Dermis blood vessel endothelial cell (primary cell): Measurements from ENCODE around the gene ETHE1. TPM values are rescaled to one million over a fixed set of nuclear protein-coding genes. Genes with fewer than 3 reads are reported as not detected.
"Not testable (repeated sequence)": the region's sequence is repeated elsewhere in the genome, so short reads cannot be mapped to it uniquely, and the experiment has no call there.

Source experiments
- DNase-seq: peaks from one replicate; pipeline ENCODE4 v3.0.0; 2010
- total RNA-seq: library from RNA; depleted of rRNA; stranded (reverse); fragments of >200 nt; gene quantifications from 2 replicates; pipeline ENCODE4 v1.2.3, GENCODE V29; 2014

Gene ETHE1
- total RNA-seq, 1 donor from 2014 or later, result 102 TPM

DNA sequence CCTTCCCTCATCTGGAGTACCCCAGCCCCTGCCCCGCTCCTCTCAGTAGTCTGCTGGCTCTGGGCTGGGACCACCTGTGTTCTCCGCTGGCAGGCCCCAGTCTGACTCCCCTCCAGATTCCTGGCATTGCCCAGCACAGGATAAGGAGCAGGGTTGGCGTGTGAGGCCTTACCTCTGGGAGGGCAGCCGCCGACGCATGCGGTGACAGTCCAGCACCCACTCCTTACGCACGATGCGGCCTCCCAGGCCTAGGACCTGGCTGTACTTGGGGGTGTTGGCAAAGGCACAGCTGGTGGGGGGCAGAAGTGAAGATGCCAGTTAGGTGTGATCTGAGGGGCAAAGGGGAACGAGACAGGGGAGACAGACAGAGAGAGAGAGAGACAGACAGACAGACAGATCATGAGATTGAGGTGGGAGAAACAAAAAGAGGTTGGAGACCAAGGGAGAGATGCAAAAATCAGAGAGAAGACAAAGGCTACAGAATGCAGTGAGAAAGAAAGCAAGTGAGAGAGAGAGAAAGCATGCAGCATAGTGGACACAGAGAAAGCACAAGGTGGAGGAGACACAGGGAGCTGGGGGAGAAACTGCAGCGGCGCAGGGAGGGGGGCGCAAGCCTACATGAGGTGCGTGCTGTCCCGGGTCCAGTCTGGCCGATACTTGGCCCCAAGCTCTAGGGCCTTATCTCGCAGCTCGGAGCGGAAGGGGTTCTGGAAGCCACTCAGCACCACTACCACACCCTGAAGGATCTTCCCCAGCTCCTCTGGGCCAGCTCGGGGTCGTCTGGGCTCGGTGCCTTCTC lies 24.6 kb upstream of the ETHE1 start:
- DNase-seq, result no peak

DNA sequence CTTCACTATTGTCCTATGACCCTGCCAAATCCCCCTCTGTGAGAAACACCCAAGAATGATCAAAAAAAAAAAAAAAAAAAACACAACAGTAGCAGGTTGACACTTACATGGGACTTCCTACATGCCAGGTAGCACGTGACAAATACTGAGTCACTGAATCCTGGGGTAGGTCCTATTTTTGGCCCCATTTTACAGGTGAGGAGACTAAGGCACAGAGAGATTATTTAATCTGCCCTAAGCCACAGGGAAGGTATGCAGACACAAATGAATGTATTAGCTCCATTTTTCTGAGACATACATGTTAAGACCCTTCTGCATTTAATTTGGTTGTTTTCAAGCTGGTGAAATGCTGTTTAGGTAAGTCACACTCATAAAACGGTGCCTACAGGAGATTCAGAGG lies 21.7 kb upstream of the ETHE1 start:
- DNase-seq, result no peak

GRCh38 chr19:43547926-43548325 lies 20.9 kb upstream of the ETHE1 start:
- not testable (repeated sequence) for DNase-seq

GRCh38 chr19:43546581-43546980 lies 19.6 kb upstream of the ETHE1 start:
- no peak for DNase-seq

- no peak for DNase-seq
These were observed 19.0 kb upstream of the ETHE1 start for GRCh38 chr19:43545981-43546380.

- DNase-seq, result no peak
These were observed 18.3 kb upstream of the ETHE1 start for GRCh38 chr19:43545276-43545675.

DNA sequence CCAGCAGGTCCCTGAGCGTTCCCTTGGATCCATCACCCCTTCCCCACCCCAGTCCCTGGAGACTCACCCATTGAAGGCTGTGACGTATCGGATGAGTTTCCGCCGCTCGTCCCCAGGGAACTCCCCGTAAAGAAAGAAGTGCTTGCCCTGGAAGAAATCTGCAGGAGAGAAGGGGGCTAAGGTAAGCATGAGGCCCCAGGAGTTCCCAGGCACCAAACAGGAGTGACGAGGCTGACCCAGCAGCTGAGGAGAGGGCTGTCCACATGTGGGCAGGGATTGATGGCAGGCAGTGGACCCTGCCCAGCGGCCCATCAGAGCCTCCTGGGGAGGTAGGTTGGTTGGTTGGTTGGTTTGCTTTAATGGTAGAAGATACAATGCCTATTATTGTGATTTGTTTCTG lies 17.1 kb upstream of the ETHE1 start:
- DNase-seq, result no peak

- no peak for DNase-seq
These were observed 15.1 kb upstream of the ETHE1 start for GRCh38 chr19:43541920-43542650.

DNA sequence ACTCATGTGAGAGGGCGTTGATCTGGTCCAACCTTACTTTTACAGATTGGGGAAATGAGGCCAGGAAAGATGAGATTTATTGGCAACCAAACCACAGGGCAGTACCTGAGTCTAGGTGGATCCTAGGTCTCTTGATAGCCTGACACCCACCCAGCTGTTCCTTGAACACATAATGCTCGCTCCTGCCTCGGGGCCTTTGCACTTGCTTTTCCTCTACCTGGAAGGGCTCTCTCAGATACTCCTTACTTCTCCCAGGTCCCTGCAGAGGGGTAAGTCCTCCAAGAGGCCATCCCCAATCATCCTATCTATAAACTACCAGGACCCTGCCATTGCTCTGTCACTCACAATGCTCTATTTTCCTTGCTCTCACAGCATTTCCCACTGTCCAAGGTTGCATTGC lies 13.4 kb upstream of the ETHE1 start:
- DNase-seq, result no peak

GRCh38 chr19:43538922-43539321 lies 11.9 kb upstream of the ETHE1 start:
- DNase-seq, result no peak

- peak; percentile 83 for DNase-seq
These were observed 8.1 kb upstream of the ETHE1 start for GRCh38 chr19:43534816-43535761.

GRCh38 chr19:43534305-43534815 lies 7.4 kb upstream of the ETHE1 start:
- no peak for DNase-seq

GRCh38 chr19:43533546-43534304 lies 6.7 kb upstream of the ETHE1 start:
- DNase-seq, result peak; percentile 100

DNA sequence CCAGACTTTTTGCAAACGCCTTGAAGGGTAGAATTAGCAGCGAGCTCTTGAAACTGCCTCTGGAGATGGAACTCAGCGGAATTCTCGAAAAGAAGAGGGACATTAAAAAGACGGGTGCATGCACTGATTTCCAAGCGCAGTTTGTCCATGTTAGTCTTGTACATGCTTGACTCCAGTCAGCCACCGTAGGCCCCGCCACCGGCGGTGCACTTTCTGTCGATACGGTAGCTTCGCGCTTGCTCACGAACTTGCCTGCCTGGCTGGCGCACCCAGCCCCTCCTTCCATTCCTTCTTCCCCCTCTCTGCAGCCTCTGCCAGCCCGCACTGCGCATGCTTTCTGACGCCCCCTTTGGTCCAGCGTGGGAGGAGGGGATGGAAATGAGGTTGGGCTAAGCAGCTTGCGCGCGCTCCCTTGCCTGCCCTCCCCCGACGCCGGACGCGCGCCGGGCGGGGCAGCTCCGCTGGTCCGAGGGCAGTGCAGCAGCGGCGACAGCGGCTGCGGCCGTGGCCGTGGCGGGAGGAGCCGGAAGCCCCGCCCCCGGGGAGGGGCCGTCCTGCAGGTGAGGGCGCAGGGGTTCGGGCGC lies 6.1 kb upstream of the ETHE1 start, which contains the start of gene ZNF575:
Gene ZNF575, plus strand, starts transcription at position 227 of the 584 bp plus-strand sequence. CDS start 1,235 bp downstream, outside the sequence.
- peak; percentile 92 for DNase-seq

- DNase-seq, result no peak
These were observed 5.6 kb upstream of the ETHE1 start for GRCh38 chr19:43532571-43532961.

GRCh38 chr19:43527860-43528622 lies 1.0 kb upstream of the ETHE1 start:
- no peak for DNase-seq

DNA sequence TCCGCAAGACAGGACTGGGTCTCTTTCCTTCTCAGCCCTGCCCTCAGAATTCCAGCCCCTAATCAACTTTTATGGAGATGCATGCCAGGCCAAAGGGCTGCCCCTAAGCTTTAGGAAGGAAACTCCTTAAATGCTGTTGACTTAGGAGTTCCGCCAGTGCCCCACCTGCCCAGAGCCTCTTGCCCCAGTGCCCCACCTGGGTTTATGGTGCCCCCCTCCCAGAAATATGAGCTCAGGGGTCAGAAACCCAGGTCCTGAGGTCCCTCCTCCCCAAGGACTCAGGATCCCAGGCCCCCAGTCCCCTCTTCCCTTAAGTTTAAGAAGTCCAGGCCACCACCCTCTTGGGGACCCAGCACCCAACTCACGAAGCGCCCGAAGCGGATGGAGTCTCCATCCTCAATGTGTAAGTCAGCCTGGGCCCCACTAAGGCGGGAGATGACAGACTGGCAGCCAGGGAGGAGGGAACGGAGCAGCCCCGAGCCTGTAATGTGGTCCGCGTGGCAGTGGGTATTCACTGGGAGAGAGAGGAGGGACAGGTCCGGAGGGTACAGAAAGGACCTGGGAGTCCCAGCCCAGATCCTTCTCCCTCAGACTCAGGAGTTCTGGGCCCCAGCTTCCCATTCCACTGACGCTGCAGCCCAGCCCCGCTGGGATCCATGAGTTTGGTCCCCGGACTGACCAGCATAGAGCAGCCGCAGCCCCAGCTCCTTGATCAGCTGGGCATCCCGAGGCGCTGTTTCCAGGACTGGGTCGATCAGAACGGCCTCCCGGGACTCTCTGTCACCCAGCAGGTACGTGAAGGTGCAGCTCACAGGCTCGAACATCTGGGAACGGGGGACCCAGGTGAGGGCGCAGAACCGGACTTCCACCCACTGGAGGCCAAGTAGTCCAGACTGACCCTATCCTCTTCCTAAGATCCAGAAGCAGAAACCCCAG lies 897 bp downstream of the ETHE1 start:
- peak; percentile 34 for DNase-seq

- DNase-seq, result peak; percentile 58
These were observed 1.8 kb downstream of the ETHE1 start for GRCh38 chr19:43524922-43525835.
